Endothelial cell of umbilical vein (primary cell): ENCODE results near the gene SNX10. TPM values are rescaled to one million over a fixed set of nuclear protein-coding genes. Genes with fewer than 3 reads are reported as not detected.

Experiments used
- Bru-seq: library from RNA; stranded (reverse); fragments of 400-500 nt; gene quantifications from one replicate; lab custom pipeline; 2021; lab: Mats Ljungman, UMichigan
- BruChase-seq, 2 experiments: library from RNA; stranded (reverse); fragments of 400-500 nt; gene quantifications; one replicate each; lab custom pipeline; 2021; lab: Mats Ljungman, UMichigan
- BruUV-seq: library from RNA; stranded (reverse); fragments of 400-500 nt; replicated peaks from 2 replicates; lab custom pipeline; 2021; lab: Mats Ljungman, UMichigan
- CTCF ChIA-PET: fragments of 300-600, 350-600 bp; sonication (Branson Sonifier 250); formaldehyde crosslinking; loops from one replicate; lab custom pipeline; 2021; ENCODE audit warnings: antibody characterized with exemption, inconsistent platforms; lab: Charles Lee
- POLR2A ChIA-PET: fragments of 300-600, 350-600 bp; sonication (Branson Sonifier 250); formaldehyde crosslinking; loops from one replicate; lab custom pipeline; 2021; ENCODE audit warnings: antibody characterized with exemption, inconsistent platforms; lab: Charles Lee
- DNase-seq: peaks from one replicate; pipeline ENCODE4 v3.0.0-alpha.2; 2011; ENCODE audit warnings: low read depth, low spot score
- FAIRE-seq: peaks from 2 replicates; lab custom pipeline; 2011; peaks lifted over from hg19 to GRCh38; lab: Jason Lieb, UNC
- H2AFZ ChIP-seq: 2 replicates; pipeline ENCODE4 v1.6.0; 2012; ENCODE audit warnings: low read depth, low read length, control low read depth, inconsistent platforms
- H3K27ac ChIP-seq: 2 replicates; pipeline ENCODE4 v1.5.1; 2011; ENCODE audit warnings: low read depth, mild to moderate bottlenecking, control low read depth, low read length, moderate library complexity; ENCODE audit not compliant: insufficient read depth
- H3K27me3 ChIP-seq, 2 experiments: 2 replicates each; pipeline versions ENCODE4 v1.6.0 to v1.6.1; 2011; ENCODE audit warnings: low read length in 2 of 2, mixed read lengths in 1 of 2; ENCODE audit not compliant: control insufficient read depth in 2 of 2, insufficient read depth in 2 of 2
- H3K36me3 ChIP-seq, 2 experiments: 2 replicates in 1 of 2; 3 replicates in 1 of 2; pipeline ENCODE4 v1.5.1; 2011; ENCODE audit warnings: low read length in 2 of 2, mild to moderate bottlenecking in 1 of 2, moderate library complexity in 1 of 2; ENCODE audit not compliant: control insufficient read depth in 2 of 2, insufficient read depth in 2 of 2; ENCODE audit errors: extremely low read depth in 1 of 2
- H3K4me1 ChIP-seq: 3 replicates; pipeline ENCODE4 v1.5.1; 2011; ENCODE audit warnings: mild to moderate bottlenecking, low read length; ENCODE audit not compliant: control insufficient read depth, insufficient read depth; ENCODE audit errors: extremely low read depth
- H3K4me2 ChIP-seq: 2 replicates; pipeline ENCODE4 v1.6.1; 2011; ENCODE audit warnings: low read length, control low read depth, mixed read lengths; ENCODE audit not compliant: insufficient read depth
- H3K4me3 ChIP-seq, 3 experiments: fragments of 200-600 bp in 1 of 3; sonication (generic), shearing (Covaris generic) in 1 of 3; replicated peaks in 1 of 3; 2 replicates each; pipeline ENCODE4 v1.5.1; 2011 to 2016; ENCODE audit warnings: control low read depth in 3 of 3, low read length in 3 of 3, mild to moderate bottlenecking in 2 of 3, inconsistent platforms in 1 of 3, low read depth in 1 of 3, moderate library complexity in 1 of 3; ENCODE audit not compliant: insufficient read depth in 1 of 3
- H3K79me2 ChIP-seq: 2 replicates; pipeline ENCODE4 v1.6.0; 2012; ENCODE audit warnings: low read length, inconsistent platforms; ENCODE audit not compliant: control insufficient read depth, insufficient read depth
- H3K9ac ChIP-seq: replicated peaks from 2 replicates; pipeline ENCODE3; 2011; ENCODE audit warnings: low read length, control low read depth; ENCODE audit not compliant: insufficient read depth; ENCODE audit errors: extremely low read depth
- H3K9me1 ChIP-seq: replicated peaks from 3 replicates; pipeline ENCODE4 v1.6.0; 2011; ENCODE audit warnings: mild to moderate bottlenecking, low read length; ENCODE audit not compliant: control insufficient read depth, insufficient read depth; ENCODE audit errors: extremely low read depth
- H3K9me3 ChIP-seq: replicated peaks from 2 replicates; pipeline ENCODE4 v1.5.1; 2012; ENCODE audit warnings: low read length, inconsistent platforms; ENCODE audit not compliant: control insufficient read depth, insufficient read depth
- H4K20me1 ChIP-seq: replicated peaks from 2 replicates; pipeline ENCODE3; 2011; ENCODE audit warnings: mild to moderate bottlenecking, low read length; ENCODE audit not compliant: control insufficient read depth, insufficient read depth; ENCODE audit errors: extremely low read depth
- GATA2 ChIP-seq: IDR thresholded peaks from 2 replicates; pipeline ENCODE4 v1.7.0; 2011; ENCODE audit warnings: low read depth, mild to moderate bottlenecking, moderate library complexity, mixed read lengths, low read length; ENCODE audit not compliant: insufficient read length, insufficient read depth
- dilution Hi-C: fragments of 300-500 bp; cut with MboI; formaldehyde crosslinking; loops from one replicate; pipeline ENCODE4 v1.15.0; 2019; ENCODE audit warnings: low sequenced_read_pairs; ENCODE audit not compliant: extremely low pct_ligation_motif_present
- intact Hi-C: fragments of 100-400 bp; cut with micrococcal nuclease; formaldehyde crosslinking; loops from one replicate; pipeline ENCODE4 v1.10.0; 2022
- long read RNA-seq: library from polyadenylated mRNA; stranded (forward); transcript quantifications from one replicate; pipeline ENCODE4 v2.0.0, GENCODE V29; 2021
- polyA minus RNA-seq, 3 experiments: library from RNA; depleted of rRNA, polyadenylated mRNA; stranded (reverse); fragments of >200 nt; gene quantifications; 1 replicate in 1 of 3; 2 replicates in 2 of 3; pipeline ENCODE4 v1.2.3, GENCODE V29; 2011
- polyA plus RNA-seq, 4 experiments: library from polyadenylated mRNA; depleted of rRNA in 3 of 4; stranded (reverse) in 3 of 4; unstranded in 1 of 4; fragments of >200 nt; gene quantifications; 2 replicates each; pipeline versions ENCODE4 v1.2.1 to v1.2.3, GENCODE V29; 2011 to 2012; ENCODE audit warnings: missing spikeins in 1 of 4
- total RNA-seq: library from RNA; stranded (reverse); gene quantifications from 2 replicates; pipeline ENCODE4 v1.2.3, GENCODE V29; 2021
- TF ChIP-seq, protein P1 (sequence below), 2 donors: IDR thresholded peaks; 1 replicate in 1 of 2; 2 replicates in 1 of 2; pipeline ENCODE4 v1.5.1; 2011; ENCODE audit warnings: low read length in 2 of 2, mild to moderate bottlenecking in 2 of 2, moderate library complexity in 2 of 2, control low read depth in 1 of 2, inconsistent platforms in 1 of 2, low read depth in 1 of 2; ENCODE audit not compliant: insufficient read depth in 1 of 2; ENCODE audit errors: extremely low read depth in 1 of 2

The SNX10 gene
- 0.80 and 1.2 TPM in 2 replicates for total RNA-seq
- 0.10 and 0.25 TPM in 2 replicates for polyA plus RNA-seq
- polyA plus RNA-seq (2011; cell fraction: cytosol; rRNA removed), result 0.09 and 0.17 TPM in 2 replicates
- polyA plus RNA-seq (2011; cell fraction: nucleus; rRNA removed), result 0.15 and 0.32 TPM in 2 replicates
- 0.12 TPM in 1 of 2 replicates, not detected in the other for polyA plus RNA-seq (2012)
- polyA minus RNA-seq, result 0.11 TPM in 1 of 2 replicates, not detected in the other
- polyA minus RNA-seq (2011; cell fraction: cytosol; rRNA and poly(A)+ RNA removed), result 3.1 TPM
- not detected in 2 replicates for polyA minus RNA-seq (2011; cell fraction: nucleus; rRNA and poly(A)+ RNA removed)
- percentile 28 among the genes with signal in this experiment for Bru-seq, nascent RNA
- BruChase-seq, experiment 1, labeled RNA remaining after a 6-hour chase, result percentile 20 among the genes with signal in this experiment
- percentile 14 among the genes with signal in this experiment for BruChase-seq, experiment 2, labeled RNA remaining after a 2-hour chase
- long read RNA-seq, partial matches to known transcripts, result 0 of 3 reads
- long read RNA-seq, other reads (novel, unspliced or antisense), result 1 of 3 reads

- no peaks in the 10 kb centered on the region for H4K20me1 ChIP-seq
- TF ChIP-seq GATA2, result no peak
- TF ChIP-seq, protein P1, sequence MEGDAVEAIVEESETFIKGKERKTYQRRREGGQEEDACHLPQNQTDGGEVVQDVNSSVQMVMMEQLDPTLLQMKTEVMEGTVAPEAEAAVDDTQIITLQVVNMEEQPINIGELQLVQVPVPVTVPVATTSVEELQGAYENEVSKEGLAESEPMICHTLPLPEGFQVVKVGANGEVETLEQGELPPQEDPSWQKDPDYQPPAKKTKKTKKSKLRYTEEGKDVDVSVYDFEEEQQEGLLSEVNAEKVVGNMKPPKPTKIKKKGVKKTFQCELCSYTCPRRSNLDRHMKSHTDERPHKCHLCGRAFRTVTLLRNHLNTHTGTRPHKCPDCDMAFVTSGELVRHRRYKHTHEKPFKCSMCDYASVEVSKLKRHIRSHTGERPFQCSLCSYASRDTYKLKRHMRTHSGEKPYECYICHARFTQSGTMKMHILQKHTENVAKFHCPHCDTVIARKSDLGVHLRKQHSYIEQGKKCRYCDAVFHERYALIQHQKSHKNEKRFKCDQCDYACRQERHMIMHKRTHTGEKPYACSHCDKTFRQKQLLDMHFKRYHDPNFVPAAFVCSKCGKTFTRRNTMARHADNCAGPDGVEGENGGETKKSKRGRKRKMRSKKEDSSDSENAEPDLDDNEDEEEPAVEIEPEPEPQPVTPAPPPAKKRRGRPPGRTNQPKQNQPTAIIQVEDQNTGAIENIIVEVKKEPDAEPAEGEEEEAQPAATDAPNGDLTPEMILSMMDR (IDR thresholded peaks at IDR 0.05; ENCODE audit: extremely low read depth in 1 of 2, insufficient read depth in 1 of 2, low read depth in 1 of 2, low read length in 2 of 2), result peak in 1 of 2 donors; percentile 7
- intact Hi-C loops, result loop anchor here (2.0 kb wide), 1 partner anchor 399 kb away; no protein-coding TSS in a partner anchor
- peaks cover 0 to 3% of the 10 kb centered on the region in 2 experiments for H3K27me3 ChIP-seq
- peak within 1 kb of the TSS; percentile 33 to 57 (median 40) for H3K4me3 ChIP-seq
- no peaks in the 10 kb centered on the region for H3K9me3 ChIP-seq
- no peaks in the 10 kb centered on the region for H3K36me3 ChIP-seq
- no peaks in the 10 kb centered on the region for H3K9me1 ChIP-seq
- H3K4me2 ChIP-seq, result peak within 1 kb of the TSS; percentile 88
- dilution Hi-C loops, result no loop called here
- H2AFZ ChIP-seq, result peak within 1 kb of the TSS; percentile 87
- H3K27ac ChIP-seq, result no peak within 1 kb of the TSS
- FAIRE-seq, result no peak
- no TSS peak for BruUV-seq
- ChIA-PET CTCF (no interaction called here), POLR2A (no interaction called here)
- DNase-seq, result no peak
- no peaks in the 10 kb centered on the region for H3K79me2 ChIP-seq
- peaks cover 5% of the 10 kb centered on the region for H3K4me1 ChIP-seq
- peak within 1 kb of the TSS; percentile 31 for H3K9ac ChIP-seq
These were observed at the start of gene SNX10 for GRCh38 chr7:26291699-26292538. SNX10 (plus strand) TSS chr7:26291862; CDS start chr7:26346443, 54,581 bp downstream.
